Glutamatergic neuron (in vitro differentiated cells): ENCODE measurements around the gene CNTN6. TPM values are rescaled to one million over a fixed set of nuclear protein-coding genes. Genes with fewer than 3 reads are reported as not detected.

Source experiments
- DNase-seq: peaks from one replicate; pipeline ENCODE4 v3.0.0; 2022
- H3K27ac Mint-ChIP-seq: one replicate; pipeline ENCODE4 v1.8.0; 2020; ENCODE audit warnings: mild to moderate bottlenecking, mixed read lengths, inconsistent platforms; ENCODE audit not compliant: unreplicated experiment
- H3K27me3 Mint-ChIP-seq: one replicate; pipeline ENCODE4 v1.8.0; 2020; ENCODE audit warnings: mild to moderate bottlenecking, moderate library complexity, mixed read lengths, inconsistent platforms; ENCODE audit not compliant: unreplicated experiment
- H3K36me3 Mint-ChIP-seq: one replicate; pipeline ENCODE4 v1.8.0; 2020; ENCODE audit warnings: mild to moderate bottlenecking, mixed read lengths, inconsistent platforms; ENCODE audit not compliant: unreplicated experiment
- H3K4me1 Mint-ChIP-seq: one replicate; pipeline ENCODE4 v1.8.0; 2020; ENCODE audit warnings: mild to moderate bottlenecking, low read depth, mixed read lengths, inconsistent platforms; ENCODE audit not compliant: unreplicated experiment
- H3K4me3 Mint-ChIP-seq: one replicate; pipeline ENCODE4 v1.8.0; 2020; ENCODE audit warnings: mild to moderate bottlenecking, mixed read lengths, inconsistent platforms; ENCODE audit not compliant: unreplicated experiment
- H3K9me3 Mint-ChIP-seq: one replicate; pipeline ENCODE4 v1.8.0; 2020; ENCODE audit warnings: mild to moderate bottlenecking, moderate library complexity, mixed read lengths, inconsistent platforms; ENCODE audit not compliant: unreplicated experiment
- total RNA-seq: library from RNA; stranded (reverse); fragmentation: NEBNext Ultra II Directional; extraction: Animal tissue kit (Norgen Biotek cat#: 25700); gene quantifications from one replicate; pipeline ENCODE4 v1.2.1, GENCODE V29; 2021; ENCODE audit not compliant: unreplicated experiment
- TF ChIP-seq, protein P1 (sequence below): fragments of 200-600 bp; sonication (generic); IDR thresholded peaks from one replicate; pipeline ENCODE4 v1.5.0; 2021; ENCODE audit not compliant: partially characterized antibody, unreplicated experiment

The CNTN6 gene
- total RNA-seq, 1 donor from 2014 or later: 23.2 TPM

DNA sequence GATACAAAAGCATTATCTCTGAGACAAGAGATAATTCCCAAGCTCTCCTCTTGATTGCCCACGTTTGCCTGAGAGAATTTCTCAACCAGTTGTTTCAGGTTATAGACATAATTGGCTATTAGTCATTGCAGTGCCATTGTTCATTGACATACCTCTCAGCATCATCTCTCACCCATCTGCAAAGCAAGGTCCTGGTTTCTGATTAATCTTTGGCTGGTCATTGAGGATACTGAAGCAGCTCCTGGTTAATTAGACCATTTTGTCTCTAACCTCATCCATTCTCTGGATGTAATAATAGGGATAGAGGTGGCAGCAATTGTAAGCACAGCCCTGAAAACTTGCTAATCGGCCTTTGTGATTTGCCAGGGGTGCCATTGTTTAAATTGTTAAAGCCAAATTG lies 104.2 kb downstream of the CNTN6 start:
- TF ChIP-seq, protein P1, sequence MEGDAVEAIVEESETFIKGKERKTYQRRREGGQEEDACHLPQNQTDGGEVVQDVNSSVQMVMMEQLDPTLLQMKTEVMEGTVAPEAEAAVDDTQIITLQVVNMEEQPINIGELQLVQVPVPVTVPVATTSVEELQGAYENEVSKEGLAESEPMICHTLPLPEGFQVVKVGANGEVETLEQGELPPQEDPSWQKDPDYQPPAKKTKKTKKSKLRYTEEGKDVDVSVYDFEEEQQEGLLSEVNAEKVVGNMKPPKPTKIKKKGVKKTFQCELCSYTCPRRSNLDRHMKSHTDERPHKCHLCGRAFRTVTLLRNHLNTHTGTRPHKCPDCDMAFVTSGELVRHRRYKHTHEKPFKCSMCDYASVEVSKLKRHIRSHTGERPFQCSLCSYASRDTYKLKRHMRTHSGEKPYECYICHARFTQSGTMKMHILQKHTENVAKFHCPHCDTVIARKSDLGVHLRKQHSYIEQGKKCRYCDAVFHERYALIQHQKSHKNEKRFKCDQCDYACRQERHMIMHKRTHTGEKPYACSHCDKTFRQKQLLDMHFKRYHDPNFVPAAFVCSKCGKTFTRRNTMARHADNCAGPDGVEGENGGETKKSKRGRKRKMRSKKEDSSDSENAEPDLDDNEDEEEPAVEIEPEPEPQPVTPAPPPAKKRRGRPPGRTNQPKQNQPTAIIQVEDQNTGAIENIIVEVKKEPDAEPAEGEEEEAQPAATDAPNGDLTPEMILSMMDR: no peak
- no peak for DNase-seq
- Mint-ChIP-seq H3K27me3 (no peaks in the 10 kb centered on the region), H3K4me3 (no peak overlapping the region), H3K27ac (no peak overlapping the region), H3K4me1 (no peaks in the 10 kb centered on the region), H3K9me3 (no peaks in the 10 kb centered on the region), H3K36me3 (no peaks in the 10 kb centered on the region)

DNA sequence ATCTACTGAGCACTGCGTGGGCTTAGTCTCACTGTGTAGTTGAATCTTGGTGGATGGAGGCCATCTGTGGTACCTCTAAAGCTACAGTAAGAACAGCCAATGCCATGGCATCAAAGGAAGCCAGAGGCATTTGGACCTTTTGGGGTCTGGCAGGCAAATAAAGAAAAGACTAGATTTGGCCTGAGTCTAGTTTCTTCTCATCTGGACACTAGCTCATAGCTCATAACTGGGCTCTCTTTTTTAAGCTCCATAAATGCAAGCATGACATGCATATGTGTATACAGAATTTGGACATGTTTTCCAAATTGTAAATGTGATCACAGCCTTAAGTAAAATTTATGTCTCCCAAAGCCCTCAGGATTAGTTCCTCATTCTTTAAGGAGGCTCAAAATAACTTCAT lies 107.5 kb downstream of the CNTN6 start:
- Mint-ChIP-seq H3K9me3 (no peaks in the 10 kb centered on the region), H3K36me3 (no peaks in the 10 kb centered on the region)
- DNase-seq: no peak

DNA sequence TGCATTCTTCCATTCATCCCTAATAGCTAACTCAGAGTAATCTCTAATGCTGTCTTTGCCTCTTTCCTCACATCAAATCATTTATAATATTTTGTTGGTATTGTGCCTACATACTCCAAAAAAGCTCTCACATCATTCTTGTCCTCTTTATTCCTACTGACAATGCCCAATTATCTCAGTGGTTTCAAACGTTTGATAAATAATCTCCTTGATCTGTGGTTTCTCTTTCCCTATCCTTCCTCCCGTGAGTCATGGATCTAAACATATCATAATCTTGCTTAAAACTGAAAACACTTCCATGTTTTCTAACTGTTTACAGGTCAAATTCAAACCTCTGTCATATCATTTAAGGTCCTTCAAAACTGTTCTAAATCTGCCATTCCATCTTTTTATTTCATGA lies 115.1 kb downstream of the CNTN6 start:
- Mint-ChIP-seq H3K27me3 (no peaks in the 10 kb centered on the region), H3K4me1 (no peaks in the 10 kb centered on the region), H3K27ac (no peak overlapping the region), H3K36me3 (no peaks in the 10 kb centered on the region), H3K9me3 (no peaks in the 10 kb centered on the region), H3K4me3 (no peak overlapping the region)
- TF ChIP-seq, protein P1: no peak
- no peak for DNase-seq

More for the DNA sequence above, 107.5 kb downstream of the CNTN6 start:
- Mint-ChIP-seq H3K4me3 (no peak overlapping the region), H3K27me3 (no peaks in the 10 kb centered on the region), H3K27ac (no peak overlapping the region), H3K4me1 (no peaks in the 10 kb centered on the region)
- TF ChIP-seq, protein P1: no peak

DNA sequence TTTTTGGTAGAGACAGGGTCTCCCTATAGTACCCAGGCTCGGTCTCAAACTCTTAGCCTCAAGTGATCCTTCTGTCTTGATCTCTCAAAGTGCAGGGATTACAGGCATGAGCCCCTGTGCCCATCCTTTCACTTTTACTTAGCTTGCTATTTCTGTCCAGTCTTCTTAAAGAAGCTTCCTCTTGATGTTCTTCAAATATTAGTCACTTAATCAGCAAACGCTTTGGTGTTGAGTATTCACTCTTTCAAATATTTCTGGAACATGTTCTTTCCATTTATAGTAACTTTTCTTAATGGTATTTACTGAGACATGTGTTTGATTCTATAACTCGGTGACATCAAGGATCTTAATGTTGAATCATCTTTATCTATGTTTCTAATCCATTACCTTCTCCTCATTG lies 122.1 kb downstream of the CNTN6 start:
- Mint-ChIP-seq H3K27ac (no peak overlapping the region), H3K27me3 (peaks cover 1% of the 10 kb centered on the region), H3K9me3 (no peaks in the 10 kb centered on the region), H3K36me3 (no peaks in the 10 kb centered on the region), H3K4me1 (no peaks in the 10 kb centered on the region), H3K4me3 (no peak overlapping the region)
- TF ChIP-seq, protein P1: no peak
- DNase-seq: no peak

DNA sequence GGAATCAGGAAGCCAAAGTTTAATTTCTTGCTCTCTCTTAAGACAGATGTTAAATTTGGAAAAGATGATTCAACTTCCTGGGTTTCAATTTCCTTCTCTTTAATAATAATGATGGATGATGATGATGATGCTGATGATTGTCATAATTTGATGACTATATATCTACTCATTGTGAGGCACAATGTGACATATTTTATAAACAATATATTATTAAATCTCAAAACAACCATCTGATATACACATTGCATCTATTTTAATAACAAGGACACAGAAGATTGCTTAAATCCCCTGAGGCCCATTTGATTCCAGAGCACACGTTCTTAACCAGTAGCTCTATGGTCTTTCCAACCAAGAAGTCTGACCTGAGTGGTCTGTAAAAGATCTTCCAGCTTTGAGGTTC lies 124.0 kb downstream of the CNTN6 start:
- TF ChIP-seq, protein P1: no peak
- Mint-ChIP-seq H3K36me3 (no peaks in the 10 kb centered on the region), H3K4me1 (no peaks in the 10 kb centered on the region), H3K27me3 (peaks cover 1% of the 10 kb centered on the region), H3K27ac (no peak overlapping the region), H3K4me3 (no peak overlapping the region), H3K9me3 (peaks cover 2% of the 10 kb centered on the region)
- no peak for DNase-seq
